GM21367 (cell line): ENCODE results near the gene SMAD6.
"Not testable (repeated sequence)": the region's sequence is repeated elsewhere in the genome, so short reads cannot be mapped to it uniquely, and the experiment has no call there.

Experiments used
- ATAC-seq: cut with Tn5 transposase; IDR thresholded peaks from one replicate; pipeline ENCODE4 v1.9.1; 2021; ENCODE audit not compliant: unreplicated experiment

The SMAD6 gene

GRCh38 chr15:66821307-66821706 is 119.3 kb downstream of the SMAD6 start:
- ATAC-seq = no peak

- no peak for ATAC-seq
Measured at GRCh38 chr15:66822114-66822513, 120.1 kb downstream of the SMAD6 start.

- no peak for ATAC-seq
Measured at GRCh38 chr15:66822576-66822975, 120.5 kb downstream of the SMAD6 start.

- no peak for ATAC-seq
Measured at GRCh38 chr15:66823601-66824000, 121.6 kb downstream of the SMAD6 start.

- no peak for ATAC-seq
Measured at GRCh38 chr15:66824424-66824823, 122.4 kb downstream of the SMAD6 start.

GRCh38 chr15:66825139-66825538 is 123.1 kb downstream of the SMAD6 start:
- no peak for ATAC-seq

- ATAC-seq = no peak
Measured at GRCh38 chr15:66825731-66826130, 123.7 kb downstream of the SMAD6 start.

- no peak for ATAC-seq
Measured at GRCh38 chr15:66826507-66826906, 124.5 kb downstream of the SMAD6 start.

GRCh38 chr15:66827039-66827697 is 125.1 kb downstream of the SMAD6 start:
- no peak for ATAC-seq

- ATAC-seq = no peak
Measured at GRCh38 chr15:66827698-66828055, 125.6 kb downstream of the SMAD6 start.

GRCh38 chr15:66828817-66829541 is 126.9 kb downstream of the SMAD6 start:
- not testable (repeated sequence) for ATAC-seq

GRCh38 chr15:66829551-66830121 is 127.6 kb downstream of the SMAD6 start:
- no peak for ATAC-seq

- ATAC-seq = no peak
Measured at GRCh38 chr15:66830358-66830757, 128.3 kb downstream of the SMAD6 start.

- no peak for ATAC-seq
Measured at GRCh38 chr15:66830823-66831222, 128.8 kb downstream of the SMAD6 start.

GRCh38 chr15:66831289-66831688 is 129.3 kb downstream of the SMAD6 start:
- no peak for ATAC-seq

- no peak for ATAC-seq
Measured at GRCh38 chr15:66831801-66832390, 129.9 kb downstream of the SMAD6 start.
